Breast epithelium (tissue), 4 donors: ENCODE data around the gene OASL. TPM values are rescaled to one million over a fixed set of nuclear protein-coding genes. Genes with fewer than 3 reads are reported as not detected.

Experiments used
- DNase-seq, 2 donors: peaks; one replicate each; pipeline ENCODE4 v3.0.0-alpha.2; 2019; ENCODE audit warnings: low spot score in 2 of 2
- H3K27ac ChIP-seq, 2 donors: fragments of 200-600 bp; sonication (generic) in 1 of 2; one replicate each; pipeline ENCODE4 v1.5.1; 2016 to 2019; ENCODE audit warnings: mild to moderate bottlenecking in 1 of 2
- H3K27me3 ChIP-seq, 2 donors: fragments of 200-600 bp; sonication (generic) in 1 of 2; one replicate each; pipeline versions ENCODE4 v1.5.1 to v1.6.0; 2017 to 2019; ENCODE audit warnings: control low read depth in 1 of 2, mild to moderate bottlenecking in 1 of 2
- H3K36me3 ChIP-seq: fragments of 200-600 bp; one replicate; pipeline ENCODE4 v1.5.1; 2019
- H3K4me1 ChIP-seq, 2 donors: fragments of 200-600 bp; sonication (generic); one replicate each; pipeline ENCODE4 v1.5.1; 2016 to 2019; ENCODE audit warnings: control low read depth in 1 of 2
- H3K4me3 ChIP-seq, 3 donors: fragments of 200-600 bp; sonication (generic); 1 replicate in 2 of 3; 2 replicates in 1 of 3; pipeline ENCODE4 v1.5.1; 2016 to 2019; ENCODE audit warnings: mild to moderate bottlenecking in 3 of 3, moderate library complexity in 2 of 3
- H3K9me3 ChIP-seq, 2 donors: fragments of 200-600 bp; sonication (generic) in 1 of 2; one replicate each; pipeline ENCODE4 v1.5.1; 2016 to 2019; ENCODE audit warnings: control low read depth in 1 of 2
- POLR2A ChIP-seq: fragments of 450-650 bp; IDR thresholded peaks from one replicate; pipeline ENCODE4 v1.6.1; 2016; ENCODE audit warnings: antibody characterized with exemption, mild to moderate bottlenecking, moderate library complexity
- POLR2AphosphoS5 ChIP-seq, 3 donors: sonication (generic); formaldehyde crosslinking; IDR thresholded peaks; one replicate each; pipeline ENCODE4 v1.6.1; 2017; ENCODE audit warnings: antibody characterized with exemption in 3 of 3
- intact Hi-C: fragments of 100-400 bp; cut with DNase I; formaldehyde crosslinking; loops from one replicate; pipeline ENCODE4 v1.15.1; 2023; ENCODE audit warnings: low total_unique reads
- total RNA-seq, 3 donors: library from RNA; depleted of rRNA; stranded (reverse); fragments of >200 nt; gene quantifications; one replicate each; pipeline ENCODE4 v1.1.0, GENCODE V29; 2016
- TF ChIP-seq, protein P1 (sequence below), 3 donors: fragments of 450-650 bp; IDR thresholded peaks; one replicate each; pipeline ENCODE4 v1.5.1; 2016 to 2017; ENCODE audit warnings: antibody characterized with exemption in 3 of 3, mild to moderate bottlenecking in 3 of 3, moderate library complexity in 3 of 3

The OASL gene
- total RNA-seq, 3 donors from 2014 or later: 0.32 to 1.3 (median 1.0) TPM

- Histone ChIP-seq H3K4me1 (no peaks in the 10 kb centered on the region), H3K27me3 (no peaks in the 10 kb centered on the region), H3K27ac (no peak overlapping the region), H3K4me3 (no peak overlapping the region), H3K36me3 (no peaks in the 10 kb centered on the region), H3K9me3 (no peaks in the 10 kb centered on the region)
- TF ChIP-seq, protein P1, sequence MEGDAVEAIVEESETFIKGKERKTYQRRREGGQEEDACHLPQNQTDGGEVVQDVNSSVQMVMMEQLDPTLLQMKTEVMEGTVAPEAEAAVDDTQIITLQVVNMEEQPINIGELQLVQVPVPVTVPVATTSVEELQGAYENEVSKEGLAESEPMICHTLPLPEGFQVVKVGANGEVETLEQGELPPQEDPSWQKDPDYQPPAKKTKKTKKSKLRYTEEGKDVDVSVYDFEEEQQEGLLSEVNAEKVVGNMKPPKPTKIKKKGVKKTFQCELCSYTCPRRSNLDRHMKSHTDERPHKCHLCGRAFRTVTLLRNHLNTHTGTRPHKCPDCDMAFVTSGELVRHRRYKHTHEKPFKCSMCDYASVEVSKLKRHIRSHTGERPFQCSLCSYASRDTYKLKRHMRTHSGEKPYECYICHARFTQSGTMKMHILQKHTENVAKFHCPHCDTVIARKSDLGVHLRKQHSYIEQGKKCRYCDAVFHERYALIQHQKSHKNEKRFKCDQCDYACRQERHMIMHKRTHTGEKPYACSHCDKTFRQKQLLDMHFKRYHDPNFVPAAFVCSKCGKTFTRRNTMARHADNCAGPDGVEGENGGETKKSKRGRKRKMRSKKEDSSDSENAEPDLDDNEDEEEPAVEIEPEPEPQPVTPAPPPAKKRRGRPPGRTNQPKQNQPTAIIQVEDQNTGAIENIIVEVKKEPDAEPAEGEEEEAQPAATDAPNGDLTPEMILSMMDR (IDR thresholded peaks at IDR 0.05): no peak
- TF ChIP-seq POLR2A (no peak), POLR2AphosphoS5 (IDR thresholded peaks at IDR 0.05) (no peak)
- no peak for DNase-seq
- intact Hi-C loops: no loop called here
Measured at GRCh38 chr12:120972870-120973543, 66.0 kb downstream of the OASL start.

GRCh38 chr12:120971299-120972180 lies 67.5 kb downstream of the OASL start:
- Histone ChIP-seq H3K27me3 (no peaks in the 10 kb centered on the region), H3K9me3 (no peaks in the 10 kb centered on the region), H3K4me3 (no peak overlapping the region), H3K27ac (no peak overlapping the region), H3K36me3 (no peaks in the 10 kb centered on the region), H3K4me1 (no peaks in the 10 kb centered on the region)
- intact Hi-C loops: no loop called here
- no peak for DNase-seq
- no peak for TF ChIP-seq POLR2AphosphoS5 (IDR thresholded peaks at IDR 0.05)
- TF ChIP-seq, protein P1 (IDR thresholded peaks at IDR 0.05): peak in 2 of 3 donors; percentile 73 to 82

GRCh38 chr12:120970310-120970709 lies 68.7 kb downstream of the OASL start:
- no peaks in the 10 kb centered on the region for H3K27me3 ChIP-seq
- no peaks in the 10 kb centered on the region for H3K9me3 ChIP-seq
- H3K36me3 ChIP-seq: no peaks in the 10 kb centered on the region
- intact Hi-C loops: no loop called here
- H3K4me3 ChIP-seq: no peak overlapping the region
- TF ChIP-seq POLR2A: no peak
- TF ChIP-seq, protein P1 (IDR thresholded peaks at IDR 0.05): no peak
- TF ChIP-seq POLR2AphosphoS5 (IDR thresholded peaks at IDR 0.05): no peak
- no peak overlapping the region for H3K27ac ChIP-seq
- no peak for DNase-seq
- no peaks in the 10 kb centered on the region for H3K4me1 ChIP-seq

Other genes starting within 250 kb of the OASL start
- 10 to 100 TPM; 19.0 to 27.1 (median 22.0) TPM for gene SPPL3, start 134.9 kb downstream of the OASL start, total RNA-seq
- under 1 TPM in 2 of 3 donors, not detected in 1; 0.29 to 0.33 TPM for gene HNF1A, start 60.7 kb downstream of the OASL start, total RNA-seq
- gene C12orf43, start 22.8 kb downstream of the OASL start, total RNA-seq: 10 to 100 TPM in 1 of 3 donors, 1 to 10 TPM in 2; 9.4 to 13.0 (median 9.8) TPM
- gene P2RX7, start 93.6 kb upstream of the OASL start, total RNA-seq: 1 to 10 TPM; 3.8 to 8.5 (median 3.9) TPM
- 100 to 1,000 TPM in 1 of 3 donors, 10 to 100 TPM in 2; 62.9 to 114 (median 86.9) TPM for gene P2RX4, start 170.9 kb upstream of the OASL start, total RNA-seq